SK-N-MC (cell line): Measurements from ENCODE around the gene VPS39.

Source experiments
- DNase-seq: peaks from one replicate; pipeline ENCODE4 v3.0.0-alpha.2; 2011; ENCODE audit warnings: low read depth, low spot score
- H3K27ac ChIP-seq: fragments of 200-600 bp; sonication (generic); 2 replicates; pipeline ENCODE4 v1.5.1; 2016; ENCODE audit warnings: mixed run types
- H3K36me3 ChIP-seq: fragments of 200-600 bp; sonication (generic); 2 replicates; pipeline ENCODE4 v1.6.1; 2017; ENCODE audit warnings: antibody characterized with exemption, low read length, mixed read lengths; ENCODE audit not compliant: insufficient read depth
- H3K4me3 ChIP-seq: fragments of 200-600 bp; sonication (generic); 2 replicates; pipeline ENCODE4 v1.5.1; 2016
- H3K9ac ChIP-seq: fragments of 200-600 bp; sonication (generic); 2 replicates; pipeline ENCODE4 v1.8.0; 2017; ENCODE audit warnings: mixed run types, mixed read lengths; ENCODE audit not compliant: insufficient read length
- H3K9me3 ChIP-seq: fragments of 200-600 bp; sonication (generic); 2 replicates; pipeline ENCODE4 v1.6.1; 2017; ENCODE audit warnings: low read depth, mild to moderate bottlenecking, antibody characterized with exemption, low read length, moderate library complexity, mixed read lengths
- EZH2 ChIP-seq: fragments of 200-600 bp; sonication (generic); IDR thresholded peaks from one replicate; pipeline ENCODE4 v1.6.1; 2017; ENCODE audit warnings: antibody characterized with exemption
- FOXP2 ChIP-seq: optimal IDR thresholded peaks from 2 replicates; pipeline ENCODE3; 2011; ENCODE audit warnings: mild to moderate bottlenecking, moderate library complexity; ENCODE audit not compliant: insufficient read depth; ENCODE audit errors: extremely low read length, control extremely low read depth
- POLR2AphosphoS5 ChIP-seq: IDR thresholded peaks from 2 replicates; pipeline ENCODE4 v1.6.1; 2012; ENCODE audit warnings: mild to moderate bottlenecking, low read depth, low read length, borderline replicate concordance

Gene VPS39

GRCh38 chr15:42152921-42153698 lies 55.0 kb downstream of the VPS39 start:
- no peak overlapping the region for H3K27ac ChIP-seq
- DNase-seq = no peak
- H3K36me3 ChIP-seq = no peaks in the 10 kb centered on the region
- no peaks in the 10 kb centered on the region for H3K9me3 ChIP-seq
- H3K9ac ChIP-seq = no peak overlapping the region
- TF ChIP-seq POLR2AphosphoS5 (no peak), EZH2 (no peak), FOXP2 (no peak)
- no peak overlapping the region for H3K4me3 ChIP-seq

- TF ChIP-seq FOXP2 = no peak
- TF ChIP-seq POLR2AphosphoS5 = no peak
- TF ChIP-seq EZH2 = no peak
- H3K27ac ChIP-seq = no peak overlapping the region
- DNase-seq = no peak
Observed at GRCh38 chr15:42152196-42152920, 55.7 kb downstream of the VPS39 start.

GRCh38 chr15:42151736-42152135 lies 56.4 kb downstream of the VPS39 start:
- Histone ChIP-seq H3K9me3 (no peaks in the 10 kb centered on the region), H3K4me3 (no peak overlapping the region), H3K27ac (no peak overlapping the region), H3K9ac (no peak overlapping the region), H3K36me3 (no peaks in the 10 kb centered on the region)
- TF ChIP-seq POLR2AphosphoS5 = no peak
- TF ChIP-seq EZH2 = no peak
- TF ChIP-seq FOXP2 = no peak
- DNase-seq = no peak

More at GRCh38 chr15:42152196-42152920, 55.7 kb downstream of the VPS39 start:
- Histone ChIP-seq H3K36me3 (no peaks in the 10 kb centered on the region), H3K9me3 (no peaks in the 10 kb centered on the region), H3K9ac (no peak overlapping the region), H3K4me3 (no peak overlapping the region)

GRCh38 chr15:42151141-42151561 lies 57.0 kb downstream of the VPS39 start:
- Histone ChIP-seq H3K27ac (no peak overlapping the region), H3K36me3 (no peaks in the 10 kb centered on the region), H3K9me3 (no peaks in the 10 kb centered on the region), H3K4me3 (no peak overlapping the region), H3K9ac (no peak overlapping the region)
- no peak for DNase-seq
- TF ChIP-seq FOXP2 = no peak
- TF ChIP-seq POLR2AphosphoS5 = no peak
- no peak for TF ChIP-seq EZH2

- Histone ChIP-seq H3K4me3 (no peak overlapping the region), H3K27ac (no peak overlapping the region), H3K36me3 (no peaks in the 10 kb centered on the region), H3K9me3 (no peaks in the 10 kb centered on the region), H3K9ac (no peak overlapping the region)
- TF ChIP-seq POLR2AphosphoS5 = no peak
- TF ChIP-seq FOXP2 = no peak
- TF ChIP-seq EZH2 = no peak
- DNase-seq = no peak
Observed at GRCh38 chr15:42150219-42150970, 57.7 kb downstream of the VPS39 start.

GRCh38 chr15:42149493-42150218 lies 58.4 kb downstream of the VPS39 start:
- no peak overlapping the region for H3K27ac ChIP-seq
- no peak overlapping the region for H3K4me3 ChIP-seq
- no peak for DNase-seq
- TF ChIP-seq POLR2AphosphoS5 = no peak
- TF ChIP-seq FOXP2 = no peak
- no peak for TF ChIP-seq EZH2
- no peak overlapping the region for H3K9ac ChIP-seq
- no peaks in the 10 kb centered on the region for H3K9me3 ChIP-seq
- no peaks in the 10 kb centered on the region for H3K36me3 ChIP-seq

GRCh38 chr15:42148808-42149492 lies 59.2 kb downstream of the VPS39 start:
- TF ChIP-seq POLR2AphosphoS5 (no peak), EZH2 (no peak), FOXP2 (no peak)
- H3K36me3 ChIP-seq = no peaks in the 10 kb centered on the region
- H3K27ac ChIP-seq = no peak overlapping the region
- H3K9me3 ChIP-seq = no peaks in the 10 kb centered on the region
- DNase-seq = no peak
- H3K9ac ChIP-seq = no peak overlapping the region
- H3K4me3 ChIP-seq = no peak overlapping the region
